Panc1 (cell line): ENCODE results near the gene SEC63. TPM values are rescaled to one million over a fixed set of nuclear protein-coding genes. Genes with fewer than 3 reads are reported as not detected.
"Not testable (repeated sequence)": the region's sequence is repeated elsewhere in the genome, so short reads cannot be mapped to it uniquely, and the experiment has no call there.

Experiments
- ATAC-seq: fragments of 200-7000 bp; cut with Tn5 transposase; 2 replicates; pipeline ENCODE4 v1.9.1; 2020; ENCODE audit warnings: mild to moderate bottlenecking, moderate library complexity
- BruUV-seq: library from RNA; stranded (reverse); fragments of 400-500 nt; replicated peaks from 2 replicates; lab custom pipeline; 2021; lab: Mats Ljungman, UMichigan
- CTCF ChIA-PET: fragments of 300-600 bp; sonication (Branson Sonifier 250); formaldehyde crosslinking; loops from one replicate; lab custom pipeline; 2022; ENCODE audit warnings: antibody characterized with exemption; lab: Charles Lee
- POLR2A ChIA-PET: fragments of 300-600 bp; sonication (Branson Sonifier 250); formaldehyde crosslinking; loops from one replicate; lab custom pipeline; 2022; ENCODE audit warnings: antibody characterized with exemption; lab: Charles Lee
- DNase-seq: peaks from one replicate; pipeline ENCODE4 v3.0.0-alpha.2; 2010; ENCODE audit warnings: low read depth, low spot score
- H3K27ac ChIP-seq: 2 replicates; pipeline ENCODE4 v1.5.1; 2011; ENCODE audit warnings: mild to moderate bottlenecking, low read length, inconsistent platforms
- H3K27me3 ChIP-seq: fragments of 200-500 bp; sonication (Bioruptor generic); 2 replicates; pipeline ENCODE4 v1.6.0; 2014; ENCODE audit warnings: low read length, inconsistent platforms; ENCODE audit not compliant: control insufficient read depth, insufficient read depth
- H3K36me3 ChIP-seq: fragments of 200-500 bp; sonication (Bioruptor generic); 2 replicates; pipeline ENCODE4 v1.5.1; 2014; ENCODE audit warnings: inconsistent platforms, mild to moderate bottlenecking, low read length, moderate library complexity; ENCODE audit not compliant: control insufficient read depth, insufficient read depth
- H3K4me1 ChIP-seq: 2 replicates; pipeline ENCODE4 v1.5.1; 2011; ENCODE audit warnings: inconsistent platforms, mild to moderate bottlenecking, low read length, moderate library complexity; ENCODE audit not compliant: control insufficient read depth, insufficient read depth
- H3K4me3 ChIP-seq, 2 experiments: 2 replicates each; pipeline ENCODE4 v1.5.1; 2011 to 2012; ENCODE audit warnings: low read depth in 2 of 2, low read length in 2 of 2, mild to moderate bottlenecking in 2 of 2, inconsistent platforms in 1 of 2, moderate library complexity in 1 of 2
- H3K9me3 ChIP-seq: fragments of 200-500 bp; sonication (Bioruptor generic); 2 replicates; pipeline ENCODE4 v1.5.1; 2014; ENCODE audit warnings: low read depth, mild to moderate bottlenecking, inconsistent platforms, low read length, moderate library complexity; ENCODE audit not compliant: control insufficient read depth, insufficient read depth
- POLR2AphosphoS5 ChIP-seq: IDR thresholded peaks from 2 replicates; pipeline ENCODE4 v1.6.1; 2012; ENCODE audit warnings: mild to moderate bottlenecking, low read depth, low read length, moderate library complexity
- SIN3A ChIP-seq: IDR thresholded peaks from 2 replicates; pipeline ENCODE4 v1.6.1; 2012; ENCODE audit warnings: low read depth, mild to moderate bottlenecking, low read length, moderate library complexity, borderline replicate concordance; ENCODE audit not compliant: insufficient read depth
- TCF7L2 ChIP-seq: IDR thresholded peaks from 2 replicates; pipeline ENCODE4 v1.6.1; 2011; ENCODE audit warnings: mild to moderate bottlenecking, low read depth, low read length, inconsistent platforms
- in situ Hi-C: cut with HindIII; loops from 2 replicates; pipeline ENCODE4 v1.10.0; 2016; ENCODE audit warnings: low sequenced_read_pairs, low pct_unique_long_range_greater_than_20kb
- intact Hi-C: fragments of 100-400 bp; cut with micrococcal nuclease; formaldehyde crosslinking; loops from one replicate; pipeline ENCODE4 v1.10.0; 2022; ENCODE audit not compliant: unreplicated experiment
- total RNA-seq: library from RNA; stranded (reverse); gene quantifications from one replicate; pipeline ENCODE4 v1.2.1, GENCODE V29; 2021; ENCODE audit not compliant: unreplicated experiment
- TF ChIP-seq, protein P1 (sequence below), 2 experiments: IDR thresholded peaks; 2 replicates each; pipeline ENCODE4 v1.6.1; 2011 to 2012; ENCODE audit warnings: low read depth in 2 of 2, control low read depth in 1 of 2, low read length in 1 of 2, mild to moderate bottlenecking in 1 of 2, moderate library complexity in 1 of 2; ENCODE audit not compliant: insufficient read depth in 1 of 2
- TF ChIP-seq, protein P2 (sequence below): fragments of 450-650 bp; IDR thresholded peaks from 2 replicates; pipeline ENCODE4 v1.5.1; 2017; ENCODE audit warnings: mild to moderate bottlenecking

The SEC63 gene
- total RNA-seq, 1 experiment from 2014 or later = 172 TPM

DNA sequence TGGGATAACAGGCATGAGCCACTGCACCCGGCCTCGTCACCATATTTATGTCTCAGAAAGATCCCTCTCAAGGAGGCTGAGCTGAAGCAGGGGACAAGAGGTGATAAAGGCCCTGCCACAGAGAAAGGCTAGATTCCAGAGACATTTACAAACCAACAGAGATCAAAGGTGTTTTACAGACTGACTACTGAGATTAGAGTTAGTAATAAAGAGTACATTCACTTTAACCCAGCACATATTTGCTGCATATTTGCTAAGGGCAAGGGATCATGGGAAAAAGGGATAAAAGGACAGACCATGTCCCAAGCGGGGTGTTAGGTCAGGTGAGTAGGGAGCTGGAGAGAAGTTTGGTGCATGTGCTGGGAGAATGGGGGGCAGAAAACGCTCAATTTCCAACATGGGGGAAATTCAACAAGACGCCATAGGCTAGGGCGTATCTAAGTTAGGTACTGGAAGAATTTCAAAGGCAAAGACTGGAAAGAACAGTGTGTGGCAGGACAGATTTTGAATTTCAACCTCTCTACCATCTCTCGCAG is 43.8 kb upstream of the SEC63 start:
- Histone ChIP-seq H3K27me3 (no peaks in the 10 kb centered on the region), H3K27ac (no peak overlapping the region), H3K36me3 (no peaks in the 10 kb centered on the region), H3K9me3 (no peaks in the 10 kb centered on the region), H3K4me3 (no peak overlapping the region), H3K4me1 (no peaks in the 10 kb centered on the region; the same call in 1 of the 2 replicates)
- intact Hi-C loops = no loop called here
- POLR2A ChIA-PET = no interaction called here
- in situ Hi-C loops = no loop called here
- no TSS peak for BruUV-seq
- no peak for DNase-seq
- ATAC-seq = no peak
- no peak for TF ChIP-seq TCF7L2
- TF ChIP-seq, protein P1, sequence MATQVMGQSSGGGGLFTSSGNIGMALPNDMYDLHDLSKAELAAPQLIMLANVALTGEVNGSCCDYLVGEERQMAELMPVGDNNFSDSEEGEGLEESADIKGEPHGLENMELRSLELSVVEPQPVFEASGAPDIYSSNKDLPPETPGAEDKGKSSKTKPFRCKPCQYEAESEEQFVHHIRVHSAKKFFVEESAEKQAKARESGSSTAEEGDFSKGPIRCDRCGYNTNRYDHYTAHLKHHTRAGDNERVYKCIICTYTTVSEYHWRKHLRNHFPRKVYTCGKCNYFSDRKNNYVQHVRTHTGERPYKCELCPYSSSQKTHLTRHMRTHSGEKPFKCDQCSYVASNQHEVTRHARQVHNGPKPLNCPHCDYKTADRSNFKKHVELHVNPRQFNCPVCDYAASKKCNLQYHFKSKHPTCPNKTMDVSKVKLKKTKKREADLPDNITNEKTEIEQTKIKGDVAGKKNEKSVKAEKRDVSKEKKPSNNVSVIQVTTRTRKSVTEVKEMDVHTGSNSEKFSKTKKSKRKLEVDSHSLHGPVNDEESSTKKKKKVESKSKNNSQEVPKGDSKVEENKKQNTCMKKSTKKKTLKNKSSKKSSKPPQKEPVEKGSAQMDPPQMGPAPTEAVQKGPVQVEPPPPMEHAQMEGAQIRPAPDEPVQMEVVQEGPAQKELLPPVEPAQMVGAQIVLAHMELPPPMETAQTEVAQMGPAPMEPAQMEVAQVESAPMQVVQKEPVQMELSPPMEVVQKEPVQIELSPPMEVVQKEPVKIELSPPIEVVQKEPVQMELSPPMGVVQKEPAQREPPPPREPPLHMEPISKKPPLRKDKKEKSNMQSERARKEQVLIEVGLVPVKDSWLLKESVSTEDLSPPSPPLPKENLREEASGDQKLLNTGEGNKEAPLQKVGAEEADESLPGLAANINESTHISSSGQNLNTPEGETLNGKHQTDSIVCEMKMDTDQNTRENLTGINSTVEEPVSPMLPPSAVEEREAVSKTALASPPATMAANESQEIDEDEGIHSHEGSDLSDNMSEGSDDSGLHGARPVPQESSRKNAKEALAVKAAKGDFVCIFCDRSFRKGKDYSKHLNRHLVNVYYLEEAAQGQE (IDR thresholded peaks at IDR 0.05; ENCODE audit: insufficient read depth in 1 of 2, low read depth in 2 of 2, low read length in 1 of 2) = no peak
- no peak for TF ChIP-seq POLR2AphosphoS5
- TF ChIP-seq, protein P2, sequence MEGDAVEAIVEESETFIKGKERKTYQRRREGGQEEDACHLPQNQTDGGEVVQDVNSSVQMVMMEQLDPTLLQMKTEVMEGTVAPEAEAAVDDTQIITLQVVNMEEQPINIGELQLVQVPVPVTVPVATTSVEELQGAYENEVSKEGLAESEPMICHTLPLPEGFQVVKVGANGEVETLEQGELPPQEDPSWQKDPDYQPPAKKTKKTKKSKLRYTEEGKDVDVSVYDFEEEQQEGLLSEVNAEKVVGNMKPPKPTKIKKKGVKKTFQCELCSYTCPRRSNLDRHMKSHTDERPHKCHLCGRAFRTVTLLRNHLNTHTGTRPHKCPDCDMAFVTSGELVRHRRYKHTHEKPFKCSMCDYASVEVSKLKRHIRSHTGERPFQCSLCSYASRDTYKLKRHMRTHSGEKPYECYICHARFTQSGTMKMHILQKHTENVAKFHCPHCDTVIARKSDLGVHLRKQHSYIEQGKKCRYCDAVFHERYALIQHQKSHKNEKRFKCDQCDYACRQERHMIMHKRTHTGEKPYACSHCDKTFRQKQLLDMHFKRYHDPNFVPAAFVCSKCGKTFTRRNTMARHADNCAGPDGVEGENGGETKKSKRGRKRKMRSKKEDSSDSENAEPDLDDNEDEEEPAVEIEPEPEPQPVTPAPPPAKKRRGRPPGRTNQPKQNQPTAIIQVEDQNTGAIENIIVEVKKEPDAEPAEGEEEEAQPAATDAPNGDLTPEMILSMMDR = no peak
- no peak for TF ChIP-seq SIN3A
- CTCF ChIA-PET = no interaction called here

DNA sequence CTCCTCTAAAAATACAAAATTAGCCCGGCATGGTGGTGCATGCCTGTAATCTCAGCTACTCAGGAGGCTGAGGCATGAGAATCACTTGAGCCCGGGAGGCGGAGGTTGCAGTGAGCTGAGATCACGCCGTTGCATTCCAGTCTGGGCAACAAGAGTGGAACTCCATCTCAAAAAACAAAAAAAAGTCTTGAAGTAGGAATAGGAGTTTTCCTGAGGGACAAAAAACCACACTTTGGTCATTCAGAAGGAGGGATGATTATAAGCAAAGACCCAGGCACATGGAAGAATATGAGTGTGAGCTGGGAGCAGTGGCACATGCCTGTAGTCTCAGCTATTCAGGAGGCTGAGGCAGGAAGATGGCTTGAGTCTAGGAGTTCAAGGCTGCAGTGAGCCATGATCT is 42.3 kb upstream of the SEC63 start:
- H3K27me3 ChIP-seq, ATAC-seq, BruUV-seq, in situ Hi-C loops, H3K4me3 ChIP-seq, H3K27ac ChIP-seq, POLR2A ChIA-PET, H3K4me1 ChIP-seq, CTCF ChIA-PET, H3K9me3 ChIP-seq, DNase-seq, intact Hi-C loops, H3K36me3 ChIP-seq: not testable (repeated sequence)

DNA sequence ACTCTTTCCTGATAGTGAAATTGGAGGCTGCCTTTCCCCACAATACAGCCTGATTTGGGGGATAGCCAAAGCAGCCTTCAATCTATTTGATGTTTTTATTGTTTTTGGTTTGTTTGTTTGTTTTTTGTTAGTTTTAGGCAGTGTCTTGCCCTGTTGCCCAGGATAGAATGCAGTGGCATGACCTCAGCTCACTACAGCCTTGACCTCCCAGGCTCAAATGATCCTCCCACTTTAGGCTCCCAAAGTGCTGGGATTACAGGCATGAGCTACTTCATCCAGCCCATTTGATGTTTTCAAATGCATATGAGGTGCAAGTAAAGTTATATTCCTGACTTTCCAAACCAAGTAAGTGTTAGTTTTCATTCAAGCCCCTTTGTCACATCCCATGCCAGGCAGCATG is 41.3 kb upstream of the SEC63 start:
- DNase-seq (no peak), ATAC-seq (no peak)
- POLR2A ChIA-PET = interaction anchor here (0.5 kb wide), 1 partner anchor 113 kb away, joined by 3 read pairs; no protein-coding TSS in a partner anchor
- H3K27ac ChIP-seq = no peak overlapping the region
- TF ChIP-seq TCF7L2 (no peak), POLR2AphosphoS5 (no peak), SIN3A (no peak)
- TF ChIP-seq, protein P2 = no peak
- TF ChIP-seq, protein P1 (IDR thresholded peaks at IDR 0.05; ENCODE audit: insufficient read depth in 1 of 2, low read depth in 2 of 2, low read length in 1 of 2) = no peak
- in situ Hi-C loops (no loop called here), intact Hi-C loops (no loop called here)
- no peaks in the 10 kb centered on the region for H3K9me3 ChIP-seq
- no TSS peak for BruUV-seq
- CTCF ChIA-PET = interaction anchor here (0.7 kb wide), 1 partner anchor 17 kb away, joined by 4 read pairs; no protein-coding TSS in a partner anchor
- H3K27me3 ChIP-seq = no peaks in the 10 kb centered on the region
- no peaks in the 10 kb centered on the region; the same call in 1 of the 2 replicates for H3K4me1 ChIP-seq
- no peaks in the 10 kb centered on the region for H3K36me3 ChIP-seq
- no peak overlapping the region for H3K4me3 ChIP-seq
